Measurements from ENCODE around the gene GTF2F1.

DNA sequence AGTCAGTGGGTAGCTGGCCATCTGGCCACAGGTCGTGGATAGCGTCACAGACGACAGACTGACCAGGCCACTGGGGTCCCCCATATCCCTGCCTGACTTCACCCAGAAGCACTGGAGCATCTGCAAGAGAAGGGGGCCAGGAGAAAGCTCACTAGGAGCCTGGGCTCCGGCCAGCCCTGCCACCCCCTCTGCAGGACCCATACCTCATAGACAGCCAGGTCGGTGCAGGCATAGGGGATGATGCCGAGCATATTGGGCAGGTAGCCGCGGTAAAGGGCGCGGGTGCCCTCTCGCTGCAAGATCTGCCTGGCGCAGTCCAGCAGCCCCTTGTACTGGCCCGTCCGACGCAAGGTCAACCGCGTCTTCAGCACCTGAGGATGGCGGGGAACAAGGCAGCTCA, 34.2 kb upstream of the GTF2F1 start:
- TF ChIP-seq, protein P1, sequence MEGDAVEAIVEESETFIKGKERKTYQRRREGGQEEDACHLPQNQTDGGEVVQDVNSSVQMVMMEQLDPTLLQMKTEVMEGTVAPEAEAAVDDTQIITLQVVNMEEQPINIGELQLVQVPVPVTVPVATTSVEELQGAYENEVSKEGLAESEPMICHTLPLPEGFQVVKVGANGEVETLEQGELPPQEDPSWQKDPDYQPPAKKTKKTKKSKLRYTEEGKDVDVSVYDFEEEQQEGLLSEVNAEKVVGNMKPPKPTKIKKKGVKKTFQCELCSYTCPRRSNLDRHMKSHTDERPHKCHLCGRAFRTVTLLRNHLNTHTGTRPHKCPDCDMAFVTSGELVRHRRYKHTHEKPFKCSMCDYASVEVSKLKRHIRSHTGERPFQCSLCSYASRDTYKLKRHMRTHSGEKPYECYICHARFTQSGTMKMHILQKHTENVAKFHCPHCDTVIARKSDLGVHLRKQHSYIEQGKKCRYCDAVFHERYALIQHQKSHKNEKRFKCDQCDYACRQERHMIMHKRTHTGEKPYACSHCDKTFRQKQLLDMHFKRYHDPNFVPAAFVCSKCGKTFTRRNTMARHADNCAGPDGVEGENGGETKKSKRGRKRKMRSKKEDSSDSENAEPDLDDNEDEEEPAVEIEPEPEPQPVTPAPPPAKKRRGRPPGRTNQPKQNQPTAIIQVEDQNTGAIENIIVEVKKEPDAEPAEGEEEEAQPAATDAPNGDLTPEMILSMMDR (IDR thresholded peaks at IDR 0.05 in 4 of 5, conservative IDR thresholded peaks at IDR 0.05 in 1 of 5), result no peak
- no peak for TF ChIP-seq POLR2A (IDR thresholded peaks at IDR 0.05)

Data from gastrocnemius medialis (tissue), 4 donors.